OCI-LY1 (cell line): ENCODE measurements around the gene P2RY6.

Experiments used
- CTCF ChIP-seq: fragments of 200-600 bp; sonication (generic), shearing (Covaris generic); IDR thresholded peaks from 2 replicates; pipeline ENCODE4 v1.5.1; 2017; ENCODE audit warnings: mild to moderate bottlenecking, antibody characterized with exemption, low read length, moderate library complexity, mixed read lengths
- EZH2 ChIP-seq: fragments of 200-600 bp; sonication (generic), shearing (Covaris generic); IDR thresholded peaks from 2 replicates; pipeline ENCODE4 v1.8.0; 2017; ENCODE audit warnings: borderline replicate concordance, mixed run types, mild to moderate bottlenecking, antibody characterized with exemption, low read length, moderate library complexity, mixed read lengths

- no peak for TF ChIP-seq EZH2
- TF ChIP-seq CTCF, result peak; percentile 70
These were observed 35.3 kb upstream of the P2RY6 start for GRCh38 chr11:73236854-73237253.
